Motor neuron (in vitro differentiated cells): Measurements from ENCODE around the gene ELMOD3. TPM values are rescaled to one million over a fixed set of nuclear protein-coding genes. Genes with fewer than 3 reads are reported as not detected.
"Not testable (repeated sequence)": the region's sequence is repeated elsewhere in the genome, so short reads cannot be mapped to it uniquely, and the experiment has no call there.

Source experiments
- ATAC-seq, 8 experiments: fragments of 200-7000 bp; cut with Tn5 transposase; replicated peaks in 6 of 8; 2 replicates each; pipeline ENCODE4 v1.8.0; 2021; ENCODE audit warnings: mild to moderate bottlenecking in 8 of 8, moderate library complexity in 8 of 8
- H3K27ac ChIP-seq, 2 donors: fragments of 250-450 bp; sonication (Bioruptor Pico); 2 replicates each; pipeline ENCODE4 v1.9.0; 2021; ENCODE audit warnings: antibody characterized with exemption in 2 of 2, mild to moderate bottlenecking in 2 of 2, moderate library complexity in 1 of 2
- H3K4me1 ChIP-seq, 2 donors: fragments of 250-450 bp; sonication (Bioruptor Pico); replicated peaks in 1 of 2; 2 replicates each; pipeline ENCODE4 v1.6.1; 2021; ENCODE audit warnings: antibody characterized with exemption in 2 of 2, mild to moderate bottlenecking in 2 of 2, moderate library complexity in 1 of 2
- H3K4me3 ChIP-seq, 5 donors: fragments of 250-450 bp; sonication (Bioruptor Pico); 2 replicates each; pipeline ENCODE4 v1.9.0; 2021; ENCODE audit warnings: antibody characterized with exemption in 5 of 5, mild to moderate bottlenecking in 5 of 5, moderate library complexity in 4 of 5
- WGBS, 10 experiments: fragments of 450-650 bp; shearing (Covaris generic); methylation state at CpG; one replicate each; pipeline ENCODE4 v1.0.0; 2022; 5-methylcytosine and 5-hydroxymethylcytosine counted together
- in situ Hi-C, 9 experiments: fragments of 400-800 bp; cut with MboI; loops; one replicate each; pipeline ENCODE4 v1.15.0; 2021; ENCODE audit warnings: low sequenced_read_pairs in 9 of 9, low pct_unique_long_range_greater_than_20kb in 2 of 9; ENCODE audit not compliant: unreplicated experiment in 9 of 9
- total RNA-seq, 8 experiments: library from RNA; unstranded; fragments of 300-600 nt; gene quantifications; 2 replicates each; pipeline versions ENCODE4 v1.2.3 to v1.2.4, GENCODE V29; 2022

ELMOD3 gene
- total RNA-seq, 8 experiments from 2014 or later = 15.4 to 21.1 (median 18.1) TPM

DNA sequence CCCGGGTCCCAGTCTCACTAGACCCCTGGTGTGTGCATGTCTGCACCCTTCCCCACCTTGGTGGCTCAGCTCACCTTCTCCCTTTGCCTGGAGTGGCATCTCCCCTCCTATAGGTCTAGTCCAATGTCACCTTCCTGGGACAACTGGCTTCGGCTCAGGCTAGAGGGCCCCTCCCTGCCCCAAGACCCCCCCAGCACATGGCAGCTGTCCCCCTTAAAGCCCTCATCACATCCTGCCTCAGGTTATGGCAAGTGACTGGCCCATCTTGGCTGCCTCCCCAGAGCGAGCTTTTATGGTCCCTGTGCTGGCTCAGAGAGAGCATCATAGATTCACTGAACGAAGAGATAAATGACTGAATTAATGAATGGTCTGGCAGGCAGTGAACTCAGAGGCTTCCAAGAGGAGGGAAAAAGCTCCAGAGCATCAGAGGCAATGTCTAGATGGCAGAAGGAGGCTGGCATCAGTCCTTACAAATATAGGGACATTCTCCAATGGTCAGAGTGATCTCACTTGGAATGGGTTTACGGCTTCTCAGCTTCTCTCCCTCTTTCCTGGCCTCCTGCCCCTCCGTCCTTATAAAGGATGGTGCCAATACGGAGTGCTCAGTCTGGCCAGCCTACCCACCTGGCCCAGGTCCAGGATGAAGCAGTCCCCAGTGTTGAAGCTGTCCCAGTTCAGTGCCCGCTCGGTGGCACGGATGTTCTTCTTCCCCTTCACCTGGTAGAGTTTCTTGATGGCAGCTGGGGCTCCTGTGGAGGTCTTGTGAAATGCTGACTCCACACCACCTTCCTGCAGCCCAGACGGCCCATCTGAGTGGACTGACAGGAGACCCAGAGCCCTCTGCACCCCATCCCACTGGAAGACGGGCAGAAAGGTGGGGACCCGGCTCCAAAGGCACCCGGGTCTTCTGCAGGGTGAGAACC, 46.2 kb downstream of the ELMOD3 start:
- H3K27ac ChIP-seq = no peak overlapping the region
- no peak overlapping the region for H3K4me3 ChIP-seq
- in situ Hi-C loops = no loop called here
- no peaks in the 10 kb centered on the region for H3K4me1 ChIP-seq
- 80 to 100% (median 93%) methylated on average over 1 to 5 of the region's 14 CpGs; no CpG with 5 or more reads in 5 of the 10 experiments for WGBS, 10 experiments
- no peak for ATAC-seq

DNA sequence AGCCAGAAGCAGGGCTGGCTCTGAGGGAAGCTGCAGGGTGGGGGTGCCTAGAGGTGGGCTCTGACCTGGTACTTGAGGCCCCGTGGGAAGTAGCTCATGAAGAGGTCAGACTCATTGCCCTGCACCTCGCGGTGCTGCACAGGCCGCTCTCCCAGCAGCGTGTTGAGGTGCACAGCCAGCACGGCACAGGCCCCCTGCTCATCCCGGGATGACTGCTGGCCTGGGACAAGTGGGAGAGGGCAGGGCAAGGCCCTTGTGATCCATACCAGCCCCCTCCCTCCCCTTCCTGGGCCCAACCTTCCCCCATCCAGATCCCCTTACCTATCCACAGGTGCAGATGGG, 46.9 kb downstream of the ELMOD3 start:
- H3K4me1 ChIP-seq = no peaks in the 10 kb centered on the region
- H3K4me3 ChIP-seq = no peak overlapping the region
- in situ Hi-C loops = no loop called here
- ATAC-seq = no peak
- no CpG with 5 or more reads among the region's 7 CpGs for WGBS, 10 experiments
- H3K27ac ChIP-seq = no peak overlapping the region

DNA sequence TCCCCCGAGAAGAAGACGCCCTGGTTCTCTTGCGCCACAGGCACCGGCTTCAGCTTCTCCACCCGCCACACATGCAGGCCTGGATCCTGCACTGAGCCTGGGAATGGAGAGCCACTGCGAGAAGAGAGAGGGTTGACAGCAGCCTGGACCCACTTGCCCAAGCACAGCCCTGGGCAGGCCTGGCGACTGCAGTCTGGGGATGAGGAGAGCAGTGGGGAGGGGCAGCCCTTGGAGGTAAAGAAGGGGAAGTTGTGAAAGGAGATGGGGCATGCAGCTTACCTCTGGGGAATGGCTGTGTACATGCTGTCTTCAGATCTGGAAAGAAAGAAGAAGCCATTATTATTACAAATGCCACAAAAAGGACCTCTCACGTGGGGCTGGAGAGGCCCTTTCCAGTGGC, 47.3 kb downstream of the ELMOD3 start:
- in situ Hi-C loops = no loop called here
- no peak for ATAC-seq
- Histone ChIP-seq H3K4me1 (no peaks in the 10 kb centered on the region), H3K27ac (no peak overlapping the region), H3K4me3 (no peak overlapping the region)
- WGBS, 10 experiments = 70 to 100% (median 85%) methylated on average over 1 to 5 of the region's 8 CpGs; no CpG with 5 or more reads in 6 of the 10 experiments

DNA sequence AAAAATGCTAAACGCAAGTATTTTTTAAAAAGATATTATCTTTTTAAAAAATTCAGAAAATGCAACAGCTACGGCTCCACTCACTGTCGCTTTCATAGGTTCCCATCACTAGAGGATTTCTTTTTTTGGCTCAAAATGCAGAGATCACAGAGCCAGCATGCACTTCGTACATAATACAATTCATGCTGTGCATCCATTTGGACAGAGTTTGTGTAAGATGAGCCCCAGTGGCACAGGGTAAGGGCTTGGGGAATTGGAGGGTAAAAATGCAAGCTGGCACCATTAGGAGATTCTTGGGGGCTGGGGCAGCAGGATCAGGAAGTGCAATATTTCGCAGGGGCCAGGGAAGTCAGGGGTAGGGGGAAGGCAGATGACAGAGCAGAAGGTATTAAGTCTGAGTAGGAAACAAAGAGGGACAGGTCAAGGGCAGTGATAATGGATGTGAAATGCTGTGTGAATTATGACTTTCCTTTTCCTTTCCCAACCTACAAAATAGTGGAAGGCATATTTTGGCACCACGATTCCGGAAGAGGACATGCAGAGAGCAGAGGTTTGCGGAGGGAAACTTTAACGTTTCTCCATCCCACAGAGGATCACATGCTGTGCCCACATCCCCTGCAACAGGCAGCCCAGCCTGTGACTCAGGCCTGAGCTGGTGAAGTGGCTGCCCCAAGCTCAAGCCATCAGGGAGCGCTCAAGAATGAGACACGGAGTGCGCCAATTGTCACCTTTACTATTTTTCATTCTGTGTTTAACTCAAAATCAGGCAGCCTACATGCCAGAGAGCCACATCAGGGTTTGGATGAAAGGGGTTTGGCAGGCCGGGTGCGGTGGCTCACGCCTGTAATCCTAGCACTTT, 50.9 kb downstream of the ELMOD3 start:
- WGBS, 10 experiments = 17 to 100% (median 76%) methylated on average over 1 to 8 of the region's 15 CpGs
- no peak overlapping the region for H3K4me3 ChIP-seq
- peaks cover 0 to 2% of the 10 kb centered on the region in 2 donors for H3K4me1 ChIP-seq
- ATAC-seq = no peak
- H3K27ac ChIP-seq = no peak overlapping the region
- in situ Hi-C loops = no loop called here

DNA sequence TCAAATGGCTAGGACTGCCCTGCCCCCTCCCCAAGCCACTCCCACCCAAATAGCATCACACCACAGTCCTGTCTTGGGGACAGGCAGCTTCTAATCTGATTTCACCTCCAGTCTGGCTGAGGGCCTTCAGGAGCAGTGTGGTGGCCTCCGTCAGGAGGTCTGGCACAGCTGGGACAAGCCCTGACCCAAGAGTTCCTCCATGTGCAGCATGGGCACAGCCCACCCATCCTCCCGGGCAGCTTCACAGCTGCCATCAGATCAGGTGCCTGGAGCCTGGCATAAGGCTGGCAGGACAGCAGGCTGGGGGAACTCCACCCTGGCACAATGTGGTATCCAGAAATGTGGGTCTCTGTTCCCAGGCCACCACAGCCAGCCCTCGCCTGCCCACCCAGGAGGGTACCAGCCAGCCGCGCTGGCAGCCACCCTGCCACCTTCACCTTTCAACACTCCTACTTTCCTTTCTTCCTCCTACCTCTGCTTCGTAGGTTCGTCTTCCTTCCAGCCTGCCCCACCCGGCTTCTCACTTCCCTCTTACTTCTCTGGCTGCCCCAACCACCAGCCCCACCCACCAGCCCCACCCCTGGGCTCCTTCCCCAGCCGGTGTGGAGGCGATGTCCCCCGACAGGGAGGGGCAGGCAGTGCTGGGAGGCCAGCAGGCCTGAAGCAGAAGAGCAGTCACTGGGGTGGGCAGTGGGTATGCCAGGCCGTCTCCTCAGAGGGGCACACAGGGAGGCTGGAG, 55.4 kb downstream of the ELMOD3 start, which contains the start of gene CAPG:
CAPG (minus strand) TSS at position 522 of the 739 bp plus-strand sequence. CDS start 8,221 bp downstream, outside the sequence.
- Histone ChIP-seq H3K4me1 (peaks cover 0 to 8% of the 10 kb centered on the region in 2 donors), H3K27ac (no peak within 1 kb of the TSS), H3K4me3 (no peak within 1 kb of the TSS)
- 90 to 100% methylated on average over 1 to 2 of the region's 12 CpGs; no CpG with 5 or more reads in 8 of the 10 experiments for WGBS, 10 experiments
- in situ Hi-C loops = no loop called here
- peak in 4 of 8 experiments; percentile 21 to 54 (median 34) for ATAC-seq

DNA sequence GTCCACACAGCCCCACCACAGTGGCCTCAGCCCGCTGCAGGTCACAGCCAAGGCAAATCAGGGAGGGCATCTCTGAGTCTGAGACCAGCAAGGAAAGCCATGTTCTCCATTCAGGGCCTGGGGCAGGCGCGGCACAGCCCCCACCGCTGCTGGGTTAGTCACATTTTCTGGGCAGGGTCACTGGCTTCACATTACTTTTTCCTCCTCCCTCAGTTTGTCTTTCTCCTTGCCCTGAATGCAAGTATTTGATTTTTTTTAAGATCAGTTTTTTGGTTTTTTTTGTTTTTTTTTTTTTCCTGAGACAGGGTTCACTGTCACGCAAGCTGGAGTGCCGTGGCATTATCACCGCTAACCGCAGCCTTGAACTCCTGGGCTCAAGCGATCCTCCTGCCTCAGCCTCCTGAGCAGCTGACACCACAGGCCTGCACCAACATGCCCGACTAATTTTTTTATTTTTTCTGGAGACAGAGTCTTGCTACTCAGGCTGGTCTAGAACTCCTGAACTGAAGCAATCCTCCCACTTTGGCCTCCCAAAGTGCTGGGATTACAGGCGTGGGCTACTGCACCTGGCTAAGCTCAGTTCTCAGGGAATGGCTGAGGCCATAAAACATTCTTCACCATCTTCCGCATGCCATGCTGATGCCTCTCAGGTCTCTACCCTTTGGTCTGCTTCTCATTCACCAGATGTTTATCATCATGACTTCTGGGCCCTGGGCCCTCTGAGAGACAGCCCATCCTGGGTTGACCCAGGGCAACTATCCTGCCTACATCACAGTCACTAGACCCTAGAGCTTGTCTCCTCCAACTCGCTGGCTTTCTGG, 56.2 kb downstream of the ELMOD3 start:
- H3K4me3 ChIP-seq = no peak overlapping the region
- 3 to 100% (median 83%) methylated on average over 3 to 12 of the region's 13 CpGs for WGBS, 10 experiments
- in situ Hi-C loops = no loop called here
- no peak overlapping the region for H3K27ac ChIP-seq
- peaks cover 0 to 8% of the 10 kb centered on the region in 2 donors for H3K4me1 ChIP-seq
- ATAC-seq = peak in 3 of 8 experiments; percentile 6 to 41 (median 7)

DNA sequence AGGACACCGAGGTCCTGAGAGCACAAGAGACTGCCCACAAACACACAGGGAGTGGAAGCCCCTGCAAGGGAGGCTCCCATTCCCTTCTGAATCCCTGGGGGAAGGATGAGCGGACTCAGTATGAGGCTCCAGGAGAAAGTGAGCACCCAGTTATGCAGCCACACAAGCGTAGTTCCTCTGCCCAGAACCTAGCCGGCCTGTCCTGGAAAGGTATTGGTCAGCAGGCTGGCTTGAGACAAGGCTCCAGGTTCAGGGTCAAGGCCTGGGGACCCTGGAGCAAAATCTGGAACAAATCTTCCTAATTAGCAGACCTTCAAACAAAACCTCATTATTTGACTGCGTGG, 56.8 kb downstream of the ELMOD3 start:
- no peak overlapping the region for H3K27ac ChIP-seq
- ATAC-seq = no peak
- in situ Hi-C loops = no loop called here
- peaks cover 0 to 8% of the 10 kb centered on the region in 2 donors for H3K4me1 ChIP-seq
- WGBS, 10 experiments = 60 to 100% (median 90%) methylated on average over 1 to 2 of the region's 5 CpGs; no CpG with 5 or more reads in 5 of the 10 experiments
- H3K4me3 ChIP-seq = no peak overlapping the region

DNA sequence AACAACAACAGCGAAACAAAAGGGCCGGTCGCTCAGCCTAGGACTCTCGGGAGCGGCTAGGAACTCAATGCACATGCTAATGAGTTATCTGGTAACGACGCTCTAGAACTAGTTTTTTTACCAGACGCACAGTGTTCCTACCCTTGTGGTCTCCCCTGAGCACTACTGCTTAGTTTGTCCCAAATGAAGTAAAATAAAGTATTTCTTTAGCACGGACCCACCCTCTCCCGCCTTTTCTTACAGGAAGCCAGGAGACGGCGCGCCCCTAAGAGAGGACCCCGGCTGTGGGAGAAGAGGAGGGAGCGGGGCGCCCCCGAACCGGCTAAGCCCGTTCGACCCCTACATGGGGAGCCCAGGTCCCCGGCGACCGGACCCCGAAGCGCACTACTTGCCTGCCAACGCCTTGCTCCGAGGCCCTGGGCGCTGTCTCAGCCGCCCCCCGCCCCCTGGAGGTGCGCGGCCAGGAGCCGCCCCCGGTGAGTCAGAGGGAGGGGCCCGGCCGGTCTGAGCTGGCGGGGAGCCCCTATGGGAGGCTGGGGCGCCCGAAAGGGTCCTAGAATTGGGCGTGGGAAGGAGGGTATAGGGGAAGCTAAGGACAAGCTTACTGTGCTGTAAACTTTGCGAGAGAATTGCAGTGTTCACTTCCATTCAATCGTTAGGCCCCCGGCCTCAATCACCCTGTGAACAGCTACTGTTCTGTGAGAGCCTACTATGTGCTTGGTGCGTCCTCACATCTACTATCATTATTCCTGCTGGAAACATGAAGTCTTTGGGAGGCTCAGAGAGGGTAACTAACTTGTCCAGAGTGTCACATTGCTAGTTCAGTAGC, 59.2 kb downstream of the ELMOD3 start:
- WGBS, 10 experiments = 3 to 80% (median 28%) methylated on average over 1 to 9 of the region's 44 CpGs; no CpG with 5 or more reads in 3 of the 10 experiments
- ATAC-seq = peak; percentile 4 to 60 (median 47)
- Histone ChIP-seq H3K27ac (no peak overlapping the region), H3K4me3 (peak overlapping the region in 4 of 5 donors; percentile 16 to 35 (median 26)), H3K4me1 (peaks cover 5 to 13% of the 10 kb centered on the region in 2 donors)
- in situ Hi-C loops = no loop called here

DNA sequence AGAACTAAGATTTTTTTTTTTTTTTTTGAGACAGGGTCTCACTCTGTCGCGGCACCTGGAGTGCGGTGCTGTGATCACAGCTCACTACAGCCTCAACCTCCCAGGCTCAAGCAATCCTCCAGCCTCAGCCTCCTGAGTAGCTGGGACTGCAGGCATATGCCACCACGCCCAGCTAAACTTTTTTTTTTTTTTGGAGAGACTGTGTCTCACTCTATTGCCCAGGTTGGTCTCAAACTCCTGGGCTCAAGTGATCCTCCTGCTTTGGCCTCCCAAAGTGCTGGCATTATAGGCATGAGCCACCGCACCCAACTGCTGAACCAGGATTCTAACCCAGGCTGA, 59.8 kb downstream of the ELMOD3 start:
- in situ Hi-C loops, H3K27ac ChIP-seq, ATAC-seq, H3K4me3 ChIP-seq: not testable (repeated sequence)
- 67 to 100% (median 95%) methylated on average over 1 to 5 of the region's 5 CpGs; no CpG with 5 or more reads in 6 of the 10 experiments for WGBS, 10 experiments
- H3K4me1 ChIP-seq = peaks cover 11 to 19% of the 10 kb centered on the region in 2 donors

DNA sequence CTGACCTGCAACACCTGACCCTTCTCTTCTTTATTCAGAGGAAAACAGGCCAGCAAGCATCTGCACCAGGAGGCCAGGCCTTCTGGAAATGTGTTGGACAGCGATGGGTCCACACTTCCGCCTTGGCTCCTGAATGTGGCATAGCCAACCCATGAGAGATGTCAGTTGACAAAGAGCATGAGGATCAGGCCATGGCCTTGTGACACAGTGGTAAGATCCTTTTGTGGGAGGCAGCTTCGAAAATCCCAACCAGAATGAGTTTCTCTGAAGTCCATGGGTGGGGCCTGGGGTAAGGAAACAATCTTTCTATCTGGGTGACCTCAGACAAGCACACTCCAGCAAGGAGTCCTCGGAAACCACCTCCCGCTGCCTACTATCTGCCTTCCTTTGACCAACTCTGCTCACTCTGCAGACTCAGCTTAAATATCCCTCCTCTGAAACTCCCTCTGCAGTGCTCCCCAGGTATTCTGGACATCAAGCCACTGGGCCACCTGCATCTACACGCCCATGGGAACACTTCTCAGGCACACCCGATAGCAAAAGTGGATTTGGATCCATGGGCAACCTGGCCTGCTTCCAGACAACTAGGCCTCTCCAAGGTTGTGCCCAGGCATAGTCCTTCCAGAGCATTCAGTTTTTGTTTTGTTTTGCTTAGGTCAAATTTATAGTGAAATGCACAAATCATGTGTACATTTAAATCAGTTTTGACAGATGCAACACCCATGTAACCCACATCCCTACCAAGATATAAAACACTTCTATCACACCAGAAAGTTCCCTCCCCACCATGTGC, 60.4 kb downstream of the ELMOD3 start:
- H3K27ac ChIP-seq = no peak overlapping the region
- peaks cover 13 to 21% of the 10 kb centered on the region in 2 donors for H3K4me1 ChIP-seq
- no peak overlapping the region for H3K4me3 ChIP-seq
- 70 to 100% (median 100%) methylated on average over 1 to 5 of the region's 7 CpGs; no CpG with 5 or more reads in 3 of the 10 experiments for WGBS, 10 experiments
- in situ Hi-C loops = no loop called here
- ATAC-seq = no peak
